IgD-negative memory B cell (primary cell): ENCODE results near the gene ELOB. TPM values are rescaled to one million over a fixed set of nuclear protein-coding genes. Genes with fewer than 3 reads are reported as not detected.
A peak's percentile ranks its signal among the peaks of the same experiment; 100 is the strongest.

Source experiments
- H3K27ac Mint-ChIP-seq, 3 donors: one replicate each; pipeline ENCODE4 v1.8.0; 2020 to 2022; ENCODE audit warnings: mild to moderate bottlenecking in 3 of 3, mixed read lengths in 3 of 3, moderate library complexity in 1 of 3
- H3K27me3 Mint-ChIP-seq: one replicate; pipeline ENCODE4 v1.8.0; 2021; ENCODE audit warnings: mixed read lengths
- H3K36me3 Mint-ChIP-seq: one replicate; pipeline ENCODE4 v1.8.0; 2020; ENCODE audit warnings: mild to moderate bottlenecking, mixed read lengths
- H3K4me1 Mint-ChIP-seq, 3 donors: one replicate each; pipeline ENCODE4 v1.8.0; 2020 to 2022; ENCODE audit warnings: mixed read lengths in 3 of 3, mild to moderate bottlenecking in 1 of 3
- H3K4me3 Mint-ChIP-seq, 4 donors: one replicate each; pipeline ENCODE4 v1.8.0; 2020 to 2022; ENCODE audit warnings: mild to moderate bottlenecking in 4 of 4, mixed read lengths in 4 of 4, moderate library complexity in 3 of 4
- H3K9me3 Mint-ChIP-seq, 3 donors: one replicate each; pipeline ENCODE4 v1.8.0; 2020 to 2021; ENCODE audit warnings: mixed read lengths in 3 of 3, mild to moderate bottlenecking in 1 of 3
- polyA plus RNA-seq: library from polyadenylated mRNA; unstranded; fragments of 300-500 nt; fragmentation: Illumina TruSeq; gene quantifications from one replicate; pipeline ENCODE4 v1.2.3, GENCODE V29; 2021

ELOB gene
- 262 TPM for polyA plus RNA-seq

- Mint-ChIP-seq H3K27ac (peak within 1 kb of the TSS; percentile 97 to 99 (median 98)), H3K4me3 (peak within 1 kb of the TSS; percentile 92 to 98 (median 96)), H3K4me1 (peaks cover 17 to 26% (median 17%) of the 10 kb centered on the region in 3 donors), H3K9me3 (no peaks in the 10 kb centered on the region), H3K36me3 (no peaks in the 10 kb centered on the region), H3K27me3 (no peaks in the 10 kb centered on the region)
These were observed at the start of gene ELOB for GRCh38 chr16:2777231-2777902. TSS of gene ELOB (minus strand) at chr16:2777280. CDS start at chr16:2777239, 41 bp downstream.

- Mint-ChIP-seq H3K9me3 (no peaks in the 10 kb centered on the region), H3K27ac (no peak overlapping the region), H3K27me3 (peaks cover 6% of the 10 kb centered on the region), H3K4me1 (peaks cover 0 to 3% (median 0%) of the 10 kb centered on the region in 3 donors), H3K4me3 (no peak overlapping the region), H3K36me3 (no peaks in the 10 kb centered on the region)
These were observed 48.8 kb upstream of the ELOB start for GRCh38 chr16:2825906-2826305.

- peaks cover 0 to 3% (median 0%) of the 10 kb centered on the region in 3 donors for H3K4me1 Mint-ChIP-seq
- H3K4me3 Mint-ChIP-seq: no peak overlapping the region
- H3K27ac Mint-ChIP-seq: no peak overlapping the region
- H3K27me3 Mint-ChIP-seq: peaks cover 3% of the 10 kb centered on the region
- no peaks in the 10 kb centered on the region for H3K36me3 Mint-ChIP-seq
- H3K9me3 Mint-ChIP-seq: no peaks in the 10 kb centered on the region
These were observed 48.1 kb upstream of the ELOB start for GRCh38 chr16:2825049-2825742.

GRCh38 chr16:2824626-2825025 lies 47.5 kb upstream of the ELOB start:
- H3K4me3 Mint-ChIP-seq: no peak overlapping the region
- H3K27me3 Mint-ChIP-seq: peaks cover 3% of the 10 kb centered on the region
- H3K4me1 Mint-ChIP-seq: peaks cover 0 to 3% (median 0%) of the 10 kb centered on the region in 3 donors
- H3K36me3 Mint-ChIP-seq: no peaks in the 10 kb centered on the region
- no peaks in the 10 kb centered on the region for H3K9me3 Mint-ChIP-seq
- H3K27ac Mint-ChIP-seq: no peak overlapping the region

- no peak overlapping the region for H3K4me3 Mint-ChIP-seq
- H3K27me3 Mint-ChIP-seq: peaks cover 2% of the 10 kb centered on the region
- no peak overlapping the region for H3K27ac Mint-ChIP-seq
- H3K9me3 Mint-ChIP-seq: peaks cover 0 to 1% (median 0%) of the 10 kb centered on the region in 3 donors
- H3K4me1 Mint-ChIP-seq: peaks cover 0 to 3% (median 0%) of the 10 kb centered on the region in 3 donors
- peaks cover 2% of the 10 kb centered on the region for H3K36me3 Mint-ChIP-seq
These were observed 45.4 kb upstream of the ELOB start for GRCh38 chr16:2822496-2822895.

GRCh38 chr16:2822158-2822495 lies 45.0 kb upstream of the ELOB start:
- peaks cover 2% of the 10 kb centered on the region for H3K36me3 Mint-ChIP-seq

GRCh38 chr16:2821487-2822157 lies 44.5 kb upstream of the ELOB start:
- Mint-ChIP-seq H3K27me3 (peaks cover 2% of the 10 kb centered on the region), H3K9me3 (peaks cover 0 to 1% (median 0%) of the 10 kb centered on the region in 3 donors), H3K36me3 (peaks cover 2% of the 10 kb centered on the region), H3K4me1 (peaks cover 0 to 3% (median 0%) of the 10 kb centered on the region in 3 donors), H3K27ac (no peak overlapping the region), H3K4me3 (no peak overlapping the region)

More at GRCh38 chr16:2822158-2822495, 45.0 kb upstream of the ELOB start:
- H3K4me1 Mint-ChIP-seq: peaks cover 0 to 3% (median 0%) of the 10 kb centered on the region in 3 donors
- H3K9me3 Mint-ChIP-seq: peaks cover 0 to 1% (median 0%) of the 10 kb centered on the region in 3 donors
- H3K4me3 Mint-ChIP-seq: no peak overlapping the region
- peaks cover 2% of the 10 kb centered on the region for H3K27me3 Mint-ChIP-seq
- no peak overlapping the region for H3K27ac Mint-ChIP-seq

GRCh38 chr16:2820836-2821486 lies 43.9 kb upstream of the ELOB start:
- peaks cover 0 to 1% (median 0%) of the 10 kb centered on the region in 3 donors for H3K9me3 Mint-ChIP-seq
- H3K27ac Mint-ChIP-seq: no peak overlapping the region
- peaks cover 2% of the 10 kb centered on the region for H3K36me3 Mint-ChIP-seq
- H3K27me3 Mint-ChIP-seq: peaks cover 2% of the 10 kb centered on the region
- no peak overlapping the region for H3K4me3 Mint-ChIP-seq
- peaks cover 0 to 3% (median 0%) of the 10 kb centered on the region in 3 donors for H3K4me1 Mint-ChIP-seq

GRCh38 chr16:2819939-2820835 lies 43.1 kb upstream of the ELOB start:
- H3K9me3 Mint-ChIP-seq: peaks cover 0 to 1% (median 0%) of the 10 kb centered on the region in 3 donors
- no peak overlapping the region for H3K4me3 Mint-ChIP-seq
- no peak overlapping the region for H3K27ac Mint-ChIP-seq
- peaks cover 2% of the 10 kb centered on the region for H3K36me3 Mint-ChIP-seq
- peaks cover 0 to 3% (median 0%) of the 10 kb centered on the region in 3 donors for H3K4me1 Mint-ChIP-seq
- H3K27me3 Mint-ChIP-seq: peaks cover 2% of the 10 kb centered on the region

GRCh38 chr16:2819179-2819938 lies 42.3 kb upstream of the ELOB start:
- Mint-ChIP-seq H3K27ac (no peak overlapping the region), H3K4me3 (no peak overlapping the region), H3K27me3 (peaks cover 5% of the 10 kb centered on the region), H3K9me3 (peaks cover 0 to 1% (median 0%) of the 10 kb centered on the region in 3 donors), H3K4me1 (peaks cover 0 to 3% (median 0%) of the 10 kb centered on the region in 3 donors), H3K36me3 (peaks cover 2% of the 10 kb centered on the region)

- peaks cover 6% of the 10 kb centered on the region for H3K27me3 Mint-ChIP-seq
- peaks cover 0 to 1% (median 0%) of the 10 kb centered on the region in 3 donors for H3K9me3 Mint-ChIP-seq
- H3K27ac Mint-ChIP-seq: no peak overlapping the region
- H3K36me3 Mint-ChIP-seq: peaks cover 2% of the 10 kb centered on the region
- peaks cover 0 to 3% (median 0%) of the 10 kb centered on the region in 3 donors for H3K4me1 Mint-ChIP-seq
- H3K4me3 Mint-ChIP-seq: peak overlapping the region in 1 of 4 donors; percentile 79
These were observed 41.3 kb upstream of the ELOB start for GRCh38 chr16:2818272-2818876.

- Mint-ChIP-seq H3K27me3 (peaks cover 6% of the 10 kb centered on the region), H3K36me3 (peaks cover 2% of the 10 kb centered on the region), H3K9me3 (peaks cover 0 to 1% (median 0%) of the 10 kb centered on the region in 3 donors), H3K4me3 (peak overlapping the region in 1 of 4 donors; percentile 41), H3K4me1 (peaks cover 0 to under 1% (median 0%) of the 10 kb centered on the region in 3 donors), H3K27ac (no peak overlapping the region)
These were observed 40.5 kb upstream of the ELOB start for GRCh38 chr16:2817340-2818271.
